Endothelial cell (in vitro differentiated cells): ENCODE results near the gene GAMT. TPM values are rescaled to one million over a fixed set of nuclear protein-coding genes. Genes with fewer than 3 reads are reported as not detected.
"Not testable (repeated sequence)": the region's sequence is repeated elsewhere in the genome, so short reads cannot be mapped to it uniquely, and the experiment has no call there.

Experiments used
- DNase-seq: peaks from one replicate; pipeline ENCODE4 v3.0.0; 2021; ENCODE audit warnings: low spot score
- H3K27ac Mint-ChIP-seq: one replicate; pipeline ENCODE4 v1.8.0; 2021; ENCODE audit warnings: mixed read lengths, inconsistent platforms; ENCODE audit not compliant: unreplicated experiment
- H3K27me3 Mint-ChIP-seq: one replicate; pipeline ENCODE4 v1.8.0; 2021; ENCODE audit warnings: mild to moderate bottlenecking, moderate library complexity, mixed read lengths, inconsistent platforms; ENCODE audit not compliant: unreplicated experiment
- H3K36me3 Mint-ChIP-seq: one replicate; pipeline ENCODE4 v1.8.0; 2021; ENCODE audit warnings: mild to moderate bottlenecking, low read depth, mixed read lengths, inconsistent platforms; ENCODE audit not compliant: unreplicated experiment
- H3K4me1 Mint-ChIP-seq: one replicate; pipeline ENCODE4 v1.8.0; 2021; ENCODE audit warnings: mild to moderate bottlenecking, mixed read lengths, inconsistent platforms; ENCODE audit not compliant: unreplicated experiment
- H3K4me3 Mint-ChIP-seq: one replicate; pipeline ENCODE4 v1.8.0; 2021; ENCODE audit warnings: mild to moderate bottlenecking, mixed read lengths, inconsistent platforms; ENCODE audit not compliant: unreplicated experiment
- H3K9me3 Mint-ChIP-seq: one replicate; pipeline ENCODE4 v1.8.0; 2021; ENCODE audit warnings: mixed read lengths, inconsistent platforms; ENCODE audit not compliant: unreplicated experiment
- CTCF ChIP-seq: fragments of 200-600 bp; sonication (generic); IDR thresholded peaks from one replicate; pipeline ENCODE4 v1.5.0; 2021; ENCODE audit warnings: antibody characterized with exemption; ENCODE audit not compliant: unreplicated experiment
- total RNA-seq: library from RNA; stranded (reverse); fragmentation: NEBNext Ultra II Directional; extraction: Animal tissue kit (Norgen Biotek cat#: 25700); gene quantifications from one replicate; pipeline ENCODE4 v1.2.1, GENCODE V29; 2021; ENCODE audit not compliant: unreplicated experiment

Gene GAMT
- total RNA-seq, 1 donor from 2014 or later: 18.1 TPM

- peaks cover 4% of the 10 kb centered on the region for H3K4me1 Mint-ChIP-seq
- H3K9me3 Mint-ChIP-seq: no peaks in the 10 kb centered on the region
- no peak overlapping the region for H3K4me3 Mint-ChIP-seq
- DNase-seq: no peak
- no peak overlapping the region for H3K27ac Mint-ChIP-seq
- peaks cover 41% of the 10 kb centered on the region for H3K36me3 Mint-ChIP-seq
- TF ChIP-seq CTCF: no peak
- H3K27me3 Mint-ChIP-seq: peaks cover 12% of the 10 kb centered on the region
Measured at GRCh38 chr19:1421958-1422305, 20.6 kb upstream of the GAMT start.

- peaks cover 41% of the 10 kb centered on the region for H3K36me3 Mint-ChIP-seq
- H3K4me3 Mint-ChIP-seq: no peak overlapping the region
- peaks cover 12% of the 10 kb centered on the region for H3K27me3 Mint-ChIP-seq
- no peak for TF ChIP-seq CTCF
- H3K27ac Mint-ChIP-seq: no peak overlapping the region
- H3K4me1 Mint-ChIP-seq: peaks cover 4% of the 10 kb centered on the region
- no peak for DNase-seq
- no peaks in the 10 kb centered on the region for H3K9me3 Mint-ChIP-seq
Measured at GRCh38 chr19:1421218-1421957, 20.0 kb upstream of the GAMT start.

GRCh38 chr19:1420590-1420989, 19.2 kb upstream of the GAMT start:
- Mint-ChIP-seq H3K27ac (no peak overlapping the region), H3K36me3 (peaks cover 37% of the 10 kb centered on the region), H3K4me3 (peak overlapping the region; percentile 56), H3K9me3 (no peaks in the 10 kb centered on the region), H3K4me1 (peaks cover 7% of the 10 kb centered on the region), H3K27me3 (peaks cover 13% of the 10 kb centered on the region)
- TF ChIP-seq CTCF: no peak
- no peak for DNase-seq

GRCh38 chr19:1420085-1420484, 18.7 kb upstream of the GAMT start:
- not testable (repeated sequence) for DNase-seq, H3K27ac Mint-ChIP-seq, H3K9me3 Mint-ChIP-seq, H3K4me3 Mint-ChIP-seq
- Mint-ChIP-seq H3K27me3 (peaks cover 13% of the 10 kb centered on the region), H3K4me1 (peaks cover 11% of the 10 kb centered on the region), H3K36me3 (peaks cover 36% of the 10 kb centered on the region)

- Mint-ChIP-seq H3K4me3 (peak overlapping the region; percentile 79), H3K27ac (peak overlapping the region; percentile 82), H3K27me3 (peaks cover 13% of the 10 kb centered on the region), H3K36me3 (peaks cover 33% of the 10 kb centered on the region), H3K4me1 (peaks cover 15% of the 10 kb centered on the region), H3K9me3 (no peaks in the 10 kb centered on the region)
- TF ChIP-seq CTCF: no peak
- DNase-seq: no peak
Measured at GRCh38 chr19:1418951-1419738, 17.8 kb upstream of the GAMT start.
